Liver (tissue), 9 donors: Measurements from ENCODE around the gene RAB28. TPM values are rescaled to one million over a fixed set of nuclear protein-coding genes. Genes with fewer than 3 reads are reported as not detected.

Experiments
- DNase-seq: peaks from one replicate; pipeline ENCODE4 v3.0.0-alpha.2; 2017; ENCODE audit warnings: low spot score
- H3K27ac ChIP-seq, 2 donors: one replicate each; pipeline ENCODE4 v1.7.0; 2013; ENCODE audit warnings: inconsistent platforms in 2 of 2, low read length in 2 of 2, control low read depth in 1 of 2, low read depth in 1 of 2, mild to moderate bottlenecking in 1 of 2
- H3K27me3 ChIP-seq, 4 donors: one replicate each; pipeline versions ENCODE4 v1.6.1 to v1.7.0; 2013; ENCODE audit warnings: low read length in 3 of 4, inconsistent platforms in 1 of 4, mild to moderate bottlenecking in 1 of 4, moderate library complexity in 1 of 4; ENCODE audit not compliant: control insufficient read depth in 4 of 4, insufficient read depth in 4 of 4
- H3K36me3 ChIP-seq, 4 donors: one replicate each; pipeline versions ENCODE4 v1.6.1 to v1.7.0; 2013; ENCODE audit warnings: low read length in 3 of 4, mild to moderate bottlenecking in 3 of 4, low read depth in 1 of 4, moderate library complexity in 1 of 4; ENCODE audit not compliant: control insufficient read depth in 4 of 4, insufficient read depth in 3 of 4
- H3K4me1 ChIP-seq, 4 donors: one replicate each; pipeline versions ENCODE4 v1.6.1 to v1.7.0; 2013; ENCODE audit warnings: low read length in 3 of 4, mild to moderate bottlenecking in 3 of 4, moderate library complexity in 1 of 4; ENCODE audit not compliant: control insufficient read depth in 4 of 4, insufficient read depth in 4 of 4
- H3K4me3 ChIP-seq, 3 donors: one replicate each; pipeline versions ENCODE4 v1.6.1 to v1.7.0; 2013; ENCODE audit warnings: low read length in 3 of 3, control low read depth in 1 of 3, low read depth in 1 of 3, mild to moderate bottlenecking in 1 of 3
- H3K9ac ChIP-seq, 2 donors: one replicate each; pipeline ENCODE4 v1.7.0; 2013; ENCODE audit warnings: low read length in 2 of 2, mild to moderate bottlenecking in 2 of 2, moderate library complexity in 2 of 2, control low read depth in 1 of 2, low read depth in 1 of 2
- H3K9me3 ChIP-seq, 4 donors: one replicate each; pipeline versions ENCODE4 v1.6.1 to v1.7.0; 2013; ENCODE audit warnings: low read length in 3 of 4; ENCODE audit not compliant: control insufficient read depth in 4 of 4
- ATF3 ChIP-seq: IDR thresholded peaks from 2 replicates; pipeline ENCODE4 v1.6.1; 2016; ENCODE audit warnings: antibody characterized with exemption
- EGR1 ChIP-seq, 2 donors: IDR thresholded peaks; 2 replicates each; pipeline ENCODE4 v1.6.1; 2016 to 2018; ENCODE audit warnings: antibody characterized with exemption in 2 of 2, low read depth in 2 of 2
- FOXA1 ChIP-seq: IDR thresholded peaks from 2 replicates; pipeline ENCODE4 v1.6.1; 2016; ENCODE audit warnings: antibody characterized with exemption
- FOXA2 ChIP-seq: IDR thresholded peaks from 2 replicates; pipeline ENCODE4 v1.6.1; 2016; ENCODE audit warnings: antibody characterized with exemption
- GABPA ChIP-seq, 2 donors: IDR thresholded peaks in 1 of 2; conservative IDR thresholded peaks in 1 of 2; 2 replicates each; pipeline ENCODE4 v1.6.1; 2016; ENCODE audit warnings: antibody characterized with exemption in 2 of 2, mild to moderate bottlenecking in 1 of 2, moderate library complexity in 1 of 2
- HNF4A ChIP-seq, 2 donors: conservative IDR thresholded peaks; 2 replicates each; pipeline ENCODE4 v1.6.1; 2016; ENCODE audit warnings: antibody characterized with exemption in 2 of 2, mild to moderate bottlenecking in 2 of 2
- HNF4G ChIP-seq: IDR thresholded peaks from 2 replicates; pipeline ENCODE4 v1.6.1; 2016; ENCODE audit warnings: antibody characterized with exemption
- JUND ChIP-seq, 2 donors: IDR thresholded peaks; 2 replicates each; pipeline ENCODE4 v1.6.1; 2016; ENCODE audit warnings: antibody characterized with exemption in 2 of 2
- NR2F2 ChIP-seq: IDR thresholded peaks from 2 replicates; pipeline ENCODE4 v1.6.1; 2016; ENCODE audit warnings: antibody characterized with exemption
- RAD21 ChIP-seq, 2 donors: IDR thresholded peaks; 2 replicates each; pipeline ENCODE4 v1.6.1; 2016; ENCODE audit warnings: antibody characterized with exemption in 2 of 2, mild to moderate bottlenecking in 2 of 2
- RXRA ChIP-seq, 2 donors: IDR thresholded peaks; 2 replicates each; pipeline ENCODE4 v1.6.1; 2017 to 2018; ENCODE audit warnings: antibody characterized with exemption in 2 of 2, mild to moderate bottlenecking in 1 of 2
- SP1 ChIP-seq: IDR thresholded peaks from 2 replicates; pipeline ENCODE4 v1.6.1; 2018; ENCODE audit warnings: antibody characterized with exemption, mild to moderate bottlenecking
- YY1 ChIP-seq: IDR thresholded peaks from 2 replicates; pipeline ENCODE4 v1.6.1; 2016; ENCODE audit warnings: antibody characterized with exemption, mild to moderate bottlenecking
- WGBS: extraction: QIAGEN DNeasy Blood & Tissue Kit; methylation state at CpG from one replicate; pipeline ENCODE4 v1.1.7; 2013; 5-methylcytosine and 5-hydroxymethylcytosine counted together
- polyA plus RNA-seq, 2 donors: library from polyadenylated mRNA; stranded (reverse) in 1 of 2; unstranded in 1 of 2; fragments of 200-250 nt in 1 of 2; fragments of >200 nt in 1 of 2; fragmentation: Nextera tagmentation in 1 of 2; extraction: Ambion mirVana in 1 of 2; gene quantifications; one replicate each; pipeline versions ENCODE4 v1.2.1 to v1.2.3, GENCODE V29; 2013 to 2015
- total RNA-seq, 2 donors: library from RNA; depleted of rRNA; stranded (reverse); fragments of >200 nt; gene quantifications; one replicate each; pipeline ENCODE4 v1.2.3, GENCODE V29; 2014
- TF ChIP-seq, protein P1 (sequence below): IDR thresholded peaks from 2 replicates; pipeline ENCODE4 v1.6.1; 2016; ENCODE audit warnings: antibody characterized with exemption, mild to moderate bottlenecking
- TF ChIP-seq, protein P2 (sequence below): fragments of 150-350 bp; IDR thresholded peaks from 2 replicates; pipeline ENCODE4 v1.5.1; 2017; ENCODE audit warnings: improper control_type of control experiment, low read depth, low read length; ENCODE audit not compliant: missing input control
- TF ChIP-seq, protein P3 (sequence below): IDR thresholded peaks from 2 replicates; pipeline ENCODE4 v1.6.1; 2016; ENCODE audit warnings: antibody characterized with exemption
- TF ChIP-seq, protein P4 (sequence below): IDR thresholded peaks from 2 replicates; pipeline ENCODE4 v1.6.1; 2016; ENCODE audit warnings: antibody characterized with exemption
- donor health status: healthy.
- donor health status: healthy.
- donor health status: healthy.
- donor health status: healthy.
- donor health status: healthy.

The RAB28 gene
- total RNA-seq = 1 to 10 TPM; 7.2 to 7.7 TPM
- 1 to 10 TPM; 3.9 to 6.4 TPM for polyA plus RNA-seq

DNA sequence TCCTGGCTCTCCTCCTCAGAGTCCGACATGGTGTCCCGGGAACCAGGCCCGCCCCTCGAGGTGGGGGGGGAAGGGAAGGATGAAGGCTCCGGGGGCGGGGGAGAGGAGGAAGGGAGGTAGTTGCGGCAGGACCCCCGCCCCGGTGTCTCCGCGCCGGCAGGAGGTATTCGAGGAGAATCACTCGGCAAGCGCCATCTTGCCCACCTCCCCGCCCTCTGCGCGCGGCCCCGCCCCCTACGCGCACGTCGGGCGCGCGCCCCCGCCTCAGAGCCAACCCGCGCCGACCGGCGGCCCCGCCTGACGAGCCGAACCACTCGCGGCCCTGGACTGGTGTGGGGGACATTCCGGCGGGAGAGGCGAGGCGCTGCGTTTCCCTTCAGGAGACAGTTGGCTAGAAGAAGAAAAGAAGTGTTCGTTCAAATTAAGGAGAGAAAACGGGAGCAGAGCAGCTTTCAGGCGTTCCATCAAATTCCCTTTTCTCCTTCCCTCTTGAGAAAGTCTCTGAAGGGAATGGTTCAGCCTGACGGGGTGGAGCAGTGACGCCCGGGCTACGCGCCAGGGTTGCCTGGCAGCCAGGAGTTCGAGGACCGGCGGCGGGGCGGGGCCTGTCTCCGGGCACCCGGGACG is at the start of gene RAB28:
Gene RAB28, minus strand, starts transcription at position 219 of the 627 bp plus-strand sequence.
- peak within 1 kb of the TSS; percentile 55 to 96 for H3K9ac ChIP-seq
- H3K4me1 ChIP-seq = peaks cover 2 to 18% (median 17%) of the 10 kb centered on the region in 4 donors
- under 1% methylated on average over 59 of the region's 59 CpGs for WGBS

DNA sequence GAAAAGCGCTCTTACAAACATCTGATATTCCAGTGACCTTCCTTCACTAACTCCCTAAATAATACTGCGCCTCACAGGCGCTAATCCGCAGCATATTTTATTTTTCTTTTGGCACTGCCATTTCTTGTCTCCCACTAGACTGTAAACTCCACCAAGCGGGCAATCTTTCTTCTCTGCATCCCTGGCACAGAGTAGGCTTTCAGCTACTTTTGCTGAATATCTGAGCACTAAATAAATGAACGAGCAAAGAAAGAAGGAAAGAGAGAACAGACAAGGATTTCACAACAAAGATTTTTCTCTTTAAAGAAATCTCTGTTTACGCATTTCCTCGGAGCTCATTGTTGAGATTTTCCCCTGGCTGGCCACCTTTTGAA is 47.5 kb upstream of the RAB28 start:
- Histone ChIP-seq H3K27ac (no peak overlapping the region), H3K36me3 (no peaks in the 10 kb centered on the region), H3K9me3 (peaks cover 0 to 4% (median 0%) of the 10 kb centered on the region in 4 donors), H3K9ac (no peak overlapping the region), H3K27me3 (peaks cover 13 to 48% (median 26%) of the 10 kb centered on the region in 4 donors), H3K4me1 (peaks cover 2 to 13% (median 7%) of the 10 kb centered on the region in 4 donors), H3K4me3 (no peak overlapping the region)
- 27% methylated on average over 8 of the region's 8 CpGs for WGBS
- no peak for DNase-seq
- TF ChIP-seq GABPA (IDR thresholded peaks at IDR 0.05 in 1 of 2, conservative IDR thresholded peaks at IDR 0.05 in 1 of 2) (no peak), ATF3 (no peak), FOXA2 (no peak), FOXA1 (no peak), HNF4A (conservative IDR thresholded peaks at IDR 0.05) (no peak), NR2F2 (no peak), YY1 (no peak), EGR1 (IDR thresholded peaks at IDR 0.05; ENCODE audit: low read depth in 2 of 2) (no peak), JUND (IDR thresholded peaks at IDR 0.05) (no peak)
- TF ChIP-seq, protein P1, sequence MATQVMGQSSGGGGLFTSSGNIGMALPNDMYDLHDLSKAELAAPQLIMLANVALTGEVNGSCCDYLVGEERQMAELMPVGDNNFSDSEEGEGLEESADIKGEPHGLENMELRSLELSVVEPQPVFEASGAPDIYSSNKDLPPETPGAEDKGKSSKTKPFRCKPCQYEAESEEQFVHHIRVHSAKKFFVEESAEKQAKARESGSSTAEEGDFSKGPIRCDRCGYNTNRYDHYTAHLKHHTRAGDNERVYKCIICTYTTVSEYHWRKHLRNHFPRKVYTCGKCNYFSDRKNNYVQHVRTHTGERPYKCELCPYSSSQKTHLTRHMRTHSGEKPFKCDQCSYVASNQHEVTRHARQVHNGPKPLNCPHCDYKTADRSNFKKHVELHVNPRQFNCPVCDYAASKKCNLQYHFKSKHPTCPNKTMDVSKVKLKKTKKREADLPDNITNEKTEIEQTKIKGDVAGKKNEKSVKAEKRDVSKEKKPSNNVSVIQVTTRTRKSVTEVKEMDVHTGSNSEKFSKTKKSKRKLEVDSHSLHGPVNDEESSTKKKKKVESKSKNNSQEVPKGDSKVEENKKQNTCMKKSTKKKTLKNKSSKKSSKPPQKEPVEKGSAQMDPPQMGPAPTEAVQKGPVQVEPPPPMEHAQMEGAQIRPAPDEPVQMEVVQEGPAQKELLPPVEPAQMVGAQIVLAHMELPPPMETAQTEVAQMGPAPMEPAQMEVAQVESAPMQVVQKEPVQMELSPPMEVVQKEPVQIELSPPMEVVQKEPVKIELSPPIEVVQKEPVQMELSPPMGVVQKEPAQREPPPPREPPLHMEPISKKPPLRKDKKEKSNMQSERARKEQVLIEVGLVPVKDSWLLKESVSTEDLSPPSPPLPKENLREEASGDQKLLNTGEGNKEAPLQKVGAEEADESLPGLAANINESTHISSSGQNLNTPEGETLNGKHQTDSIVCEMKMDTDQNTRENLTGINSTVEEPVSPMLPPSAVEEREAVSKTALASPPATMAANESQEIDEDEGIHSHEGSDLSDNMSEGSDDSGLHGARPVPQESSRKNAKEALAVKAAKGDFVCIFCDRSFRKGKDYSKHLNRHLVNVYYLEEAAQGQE = no peak
- TF ChIP-seq, protein P2, sequence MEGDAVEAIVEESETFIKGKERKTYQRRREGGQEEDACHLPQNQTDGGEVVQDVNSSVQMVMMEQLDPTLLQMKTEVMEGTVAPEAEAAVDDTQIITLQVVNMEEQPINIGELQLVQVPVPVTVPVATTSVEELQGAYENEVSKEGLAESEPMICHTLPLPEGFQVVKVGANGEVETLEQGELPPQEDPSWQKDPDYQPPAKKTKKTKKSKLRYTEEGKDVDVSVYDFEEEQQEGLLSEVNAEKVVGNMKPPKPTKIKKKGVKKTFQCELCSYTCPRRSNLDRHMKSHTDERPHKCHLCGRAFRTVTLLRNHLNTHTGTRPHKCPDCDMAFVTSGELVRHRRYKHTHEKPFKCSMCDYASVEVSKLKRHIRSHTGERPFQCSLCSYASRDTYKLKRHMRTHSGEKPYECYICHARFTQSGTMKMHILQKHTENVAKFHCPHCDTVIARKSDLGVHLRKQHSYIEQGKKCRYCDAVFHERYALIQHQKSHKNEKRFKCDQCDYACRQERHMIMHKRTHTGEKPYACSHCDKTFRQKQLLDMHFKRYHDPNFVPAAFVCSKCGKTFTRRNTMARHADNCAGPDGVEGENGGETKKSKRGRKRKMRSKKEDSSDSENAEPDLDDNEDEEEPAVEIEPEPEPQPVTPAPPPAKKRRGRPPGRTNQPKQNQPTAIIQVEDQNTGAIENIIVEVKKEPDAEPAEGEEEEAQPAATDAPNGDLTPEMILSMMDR = no peak
- TF ChIP-seq, protein P3, sequence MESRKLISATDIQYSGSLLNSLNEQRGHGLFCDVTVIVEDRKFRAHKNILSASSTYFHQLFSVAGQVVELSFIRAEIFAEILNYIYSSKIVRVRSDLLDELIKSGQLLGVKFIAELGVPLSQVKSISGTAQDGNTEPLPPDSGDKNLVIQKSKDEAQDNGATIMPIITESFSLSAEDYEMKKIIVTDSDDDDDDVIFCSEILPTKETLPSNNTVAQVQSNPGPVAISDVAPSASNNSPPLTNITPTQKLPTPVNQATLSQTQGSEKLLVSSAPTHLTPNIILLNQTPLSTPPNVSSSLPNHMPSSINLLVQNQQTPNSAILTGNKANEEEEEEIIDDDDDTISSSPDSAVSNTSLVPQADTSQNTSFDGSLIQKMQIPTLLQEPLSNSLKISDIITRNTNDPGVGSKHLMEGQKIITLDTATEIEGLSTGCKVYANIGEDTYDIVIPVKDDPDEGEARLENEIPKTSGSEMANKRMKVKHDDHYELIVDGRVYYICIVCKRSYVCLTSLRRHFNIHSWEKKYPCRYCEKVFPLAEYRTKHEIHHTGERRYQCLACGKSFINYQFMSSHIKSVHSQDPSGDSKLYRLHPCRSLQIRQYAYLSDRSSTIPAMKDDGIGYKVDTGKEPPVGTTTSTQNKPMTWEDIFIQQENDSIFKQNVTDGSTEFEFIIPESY = no peak
- TF ChIP-seq, protein P4, sequence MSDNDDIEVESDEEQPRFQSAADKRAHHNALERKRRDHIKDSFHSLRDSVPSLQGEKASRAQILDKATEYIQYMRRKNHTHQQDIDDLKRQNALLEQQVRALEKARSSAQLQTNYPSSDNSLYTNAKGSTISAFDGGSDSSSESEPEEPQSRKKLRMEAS = no peak

More for the DNA sequence above, at the start of gene RAB28:
- peak; percentile 94 for DNase-seq
- Histone ChIP-seq H3K27ac (peak within 1 kb of the TSS; percentile 97 to 99), H3K27me3 (peaks cover 0 to 3% (median 0%) of the 10 kb centered on the region in 4 donors), H3K36me3 (no peaks in the 10 kb centered on the region), H3K4me3 (peak within 1 kb of the TSS; percentile 58 to 93 (median 92)), H3K9me3 (no peaks in the 10 kb centered on the region)
- TF ChIP-seq, protein P1 = no peak
- TF ChIP-seq HNF4A (conservative IDR thresholded peaks at IDR 0.05) (no peak), RXRA (IDR thresholded peaks at IDR 0.05) (peak in 1 of 2 donors; percentile 11), HNF4G (no peak), YY1 (peak; percentile 96), ATF3 (no peak), EGR1 (IDR thresholded peaks at IDR 0.05; ENCODE audit: low read depth in 2 of 2) (no peak), RAD21 (IDR thresholded peaks at IDR 0.05) (peak in 1 of 2 donors; percentile 8), JUND (IDR thresholded peaks at IDR 0.05) (no peak), FOXA1 (no peak), GABPA (IDR thresholded peaks at IDR 0.05 in 1 of 2, conservative IDR thresholded peaks at IDR 0.05 in 1 of 2) (no peak), SP1 (peak; percentile 11)
